PC-3 (cell line): ENCODE measurements around the gene FBN2.

Experiments used
- CTCF ChIP-seq: fragments of 300-600 bp; sonication (generic); conservative IDR thresholded peaks from 2 replicates; pipeline ENCODE4 v1.5.1; 2017; ENCODE audit warnings: antibody characterized with exemption, low read depth, mild to moderate bottlenecking, low read length
- EZH2phosphoT487 ChIP-seq: fragments of 300-600 bp; sonication (generic); IDR thresholded peaks from 2 replicates; pipeline ENCODE4 v1.6.1; 2018; ENCODE audit warnings: mild to moderate bottlenecking, antibody characterized with exemption, low read length, borderline replicate concordance

- TF ChIP-seq CTCF: no peak
- TF ChIP-seq EZH2phosphoT487: no peak
These were observed 206.8 kb downstream of the FBN2 start for GRCh38 chr5:128331261-128331660.
